ENCODE results near the gene ARMH4. TPM values are rescaled to one million over a fixed set of nuclear protein-coding genes. Genes with fewer than 3 reads are reported as not detected.
"Not testable (repeated sequence)": the region's sequence is repeated elsewhere in the genome, so short reads cannot be mapped to it uniquely, and the experiment has no call there.

ARMH4 gene
- total RNA-seq, 2 donors from 2014 or later: 1.0 TPM; not detected in 1

- no peak overlapping the region for H3K27ac ChIP-seq
- intact Hi-C loops (cut with DNase I): no loop called here
- TF ChIP-seq POLR2A (IDR thresholded peaks at IDR 0.05) (no peak), CTCF (IDR thresholded peaks at IDR 0.05) (no peak)
- peaks cover 0 to 4% (median 0%) of the 10 kb centered on the region in 3 donors for H3K9me3 ChIP-seq
- no peaks in the 10 kb centered on the region for H3K36me3 ChIP-seq (replicated peaks in 1 of 2; ENCODE audit: insufficient read depth in 1 of 2, low read depth in 2 of 2)
- no peaks in the 10 kb centered on the region for H3K27me3 ChIP-seq
- no peaks in the 10 kb centered on the region for H3K4me1 ChIP-seq
- no peak overlapping the region for H3K4me3 ChIP-seq
- ATAC-seq (no peak), DNase-seq (no peak)
- WGBS, 2 donors: 71 to 79% methylated on average over 4 of the region's 4 CpGs
Measured at GRCh38 chr14:58130116-58130782, 21.8 kb downstream of the ARMH4 start.

GRCh38 chr14:58129208-58129607, 22.8 kb downstream of the ARMH4 start:
- H3K27ac ChIP-seq: no peak overlapping the region
- WGBS, 2 donors: 91 to 93% methylated on average over 4 of the region's 4 CpGs
- intact Hi-C loops (cut with DNase I): no loop called here
- ATAC-seq (no peak), DNase-seq (no peak)
- TF ChIP-seq POLR2A (IDR thresholded peaks at IDR 0.05) (no peak), CTCF (IDR thresholded peaks at IDR 0.05) (no peak)
- H3K9me3 ChIP-seq: peaks cover 0 to 4% (median 0%) of the 10 kb centered on the region in 3 donors
- no peaks in the 10 kb centered on the region for H3K4me1 ChIP-seq
- no peaks in the 10 kb centered on the region for H3K27me3 ChIP-seq
- no peak overlapping the region for H3K4me3 ChIP-seq
- no peaks in the 10 kb centered on the region for H3K36me3 ChIP-seq (replicated peaks in 1 of 2; ENCODE audit: insufficient read depth in 1 of 2, low read depth in 2 of 2)

DNA sequence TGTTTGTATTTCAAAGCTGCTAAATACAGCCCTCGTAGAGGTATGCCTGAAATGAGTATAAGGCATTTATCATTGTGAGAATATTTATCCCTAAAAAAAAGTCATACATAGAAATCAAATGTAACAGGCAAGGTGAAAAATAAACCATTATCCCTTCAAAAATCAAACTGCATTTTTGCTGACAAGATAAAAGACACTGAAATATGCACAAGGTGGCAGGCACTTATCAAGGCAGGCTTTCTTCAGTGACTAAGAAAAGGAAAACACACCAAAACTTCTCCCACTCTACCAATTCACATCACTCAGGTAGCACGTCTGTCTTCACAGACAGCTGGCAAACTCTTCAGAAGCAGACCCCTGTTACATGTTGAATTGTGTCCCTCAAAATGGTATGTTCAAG, 23.6 kb downstream of the ARMH4 start:
- intact Hi-C loops (cut with DNase I): no loop called here
- no peaks in the 10 kb centered on the region for H3K36me3 ChIP-seq (replicated peaks in 1 of 2; ENCODE audit: insufficient read depth in 1 of 2, low read depth in 2 of 2)
- H3K9me3 ChIP-seq: peaks cover 0 to 4% (median 0%) of the 10 kb centered on the region in 3 donors
- WGBS, 2 donors: 80 to 91% methylated on average over 2 of the region's 2 CpGs
- H3K27me3 ChIP-seq: no peaks in the 10 kb centered on the region
- ATAC-seq: no peak
- no peak overlapping the region for H3K4me3 ChIP-seq
- TF ChIP-seq CTCF (IDR thresholded peaks at IDR 0.05): no peak
- TF ChIP-seq POLR2A (IDR thresholded peaks at IDR 0.05): no peak
- no peak overlapping the region for H3K27ac ChIP-seq
- no peak for DNase-seq
- no peaks in the 10 kb centered on the region for H3K4me1 ChIP-seq

- ATAC-seq; DNase-seq; H3K9me3 ChIP-seq; H3K27ac ChIP-seq; H3K4me3 ChIP-seq; intact Hi-C loops (cut with DNase I); H3K4me1 ChIP-seq; H3K27me3 ChIP-seq; H3K36me3 ChIP-seq (replicated peaks in 1 of 2; ENCODE audit: insufficient read depth in 1 of 2, low read depth in 2 of 2): not testable (repeated sequence)
- 84 to 85% methylated on average over 6 of the region's 6 CpGs for WGBS, 2 donors
Measured at GRCh38 chr14:58122546-58122945, 29.5 kb downstream of the ARMH4 start.

DNA sequence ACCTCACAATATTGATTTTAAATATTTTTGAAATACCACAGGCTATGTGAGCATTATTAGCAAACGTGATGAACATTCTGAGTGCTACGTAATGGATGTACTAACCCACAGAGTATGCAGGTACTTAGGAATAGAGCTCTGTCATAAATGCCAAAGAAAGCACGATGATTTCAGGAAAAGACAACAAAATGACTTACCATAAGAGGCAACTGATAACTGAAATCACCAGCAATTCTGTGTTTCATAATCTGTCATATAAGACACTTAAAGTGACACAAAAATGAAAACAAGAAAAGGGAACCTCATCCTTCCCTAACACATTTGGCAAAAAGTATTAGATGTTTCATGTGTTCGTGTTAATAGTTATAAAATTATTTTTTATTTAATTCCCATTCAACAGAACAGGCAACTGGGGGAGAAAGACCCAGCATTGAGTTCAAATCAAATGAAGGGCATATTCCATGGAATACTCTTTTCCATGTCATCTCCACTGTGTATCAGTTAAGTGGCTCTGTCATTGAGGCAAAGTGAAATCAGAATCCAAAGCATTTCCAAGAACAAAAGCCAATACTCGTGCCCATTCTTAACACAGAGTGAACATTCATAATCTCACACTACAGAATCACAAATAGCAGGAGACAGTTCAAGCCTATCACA, 30.4 kb downstream of the ARMH4 start:
- 52 to 72% methylated on average over 5 of the region's 5 CpGs for WGBS, 2 donors
- ATAC-seq: no peak
- H3K9me3 ChIP-seq: peaks cover 0 to 4% (median 0%) of the 10 kb centered on the region in 3 donors
- H3K4me3 ChIP-seq: no peak overlapping the region
- no peaks in the 10 kb centered on the region for H3K27me3 ChIP-seq
- no peak overlapping the region for H3K27ac ChIP-seq
- H3K4me1 ChIP-seq: no peaks in the 10 kb centered on the region
- H3K36me3 ChIP-seq (replicated peaks in 1 of 2; ENCODE audit: insufficient read depth in 1 of 2, low read depth in 2 of 2): no peaks in the 10 kb centered on the region
- intact Hi-C loops (cut with DNase I): no loop called here
- no peak for TF ChIP-seq POLR2A (IDR thresholded peaks at IDR 0.05)
- TF ChIP-seq CTCF (IDR thresholded peaks at IDR 0.05): no peak
- DNase-seq: no peak
